ENCODE measurements around the gene ABCA7. TPM values are rescaled to one million over a fixed set of nuclear protein-coding genes. Genes with fewer than 3 reads are reported as not detected.

The ABCA7 gene
- total and polyA plus RNA-seq, 2 of the 8 experiments (the other 6 are each of a cell fraction or from before 2014, with no cell fraction given): 10.4 to 25.6 TPM

DNA sequence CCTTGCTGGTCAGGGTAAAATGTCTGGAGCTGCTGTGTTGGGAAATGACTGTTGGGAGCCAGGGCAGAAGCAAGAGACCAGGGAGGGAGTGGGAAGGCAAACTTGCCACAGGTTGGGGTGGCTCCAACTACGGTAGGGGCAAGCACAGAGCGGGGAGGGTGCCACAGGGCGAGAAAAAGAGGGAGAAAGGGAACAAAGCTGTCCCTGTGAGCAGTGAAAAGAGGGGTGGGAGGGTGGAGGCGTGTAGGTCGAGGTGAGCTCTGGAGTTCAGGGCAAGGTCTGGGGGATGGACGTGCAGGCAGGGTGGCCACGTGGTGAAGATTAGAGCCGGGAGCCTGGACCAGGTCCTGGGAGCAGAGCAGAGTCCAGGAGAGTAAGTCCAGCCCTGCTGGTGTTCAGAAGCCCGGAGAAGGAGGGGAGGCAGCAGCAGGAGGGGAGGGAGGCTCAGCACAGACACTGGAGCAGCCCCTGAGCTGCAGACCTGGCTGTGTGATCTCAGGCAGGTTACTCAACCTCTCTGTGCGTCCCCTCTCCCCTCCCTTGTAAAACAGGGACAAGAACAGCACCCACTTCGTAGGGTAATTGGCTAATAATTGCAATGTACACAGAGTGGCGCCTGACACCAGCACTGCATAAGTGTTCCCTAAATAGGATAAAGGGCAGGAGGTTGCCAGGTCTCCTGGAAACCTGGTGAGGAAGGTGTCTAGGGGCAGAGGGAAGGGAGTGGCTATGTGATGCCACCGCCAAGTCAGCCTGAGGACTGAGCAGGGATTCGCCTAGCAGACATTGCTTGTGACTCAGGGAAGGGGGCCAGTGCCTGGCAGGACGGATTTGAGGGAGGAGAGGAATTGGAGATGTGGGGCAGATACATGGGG, 58.5 kb downstream of the ABCA7 start (continued):
- TF ChIP-seq SAP30 (IDR thresholded peaks at IDR 0.05; ENCODE audit: insufficient read depth, insufficient replicate concordance, low read length) (no peak), CTCF (IDR thresholded peaks at IDR 0.05; ENCODE audit: control extremely low read depth in 1 of 3, insufficient read depth in 1 of 3, low read depth in 1 of 3, low read length in 3 of 3) (no peak), BRCA1 (IDR thresholded peaks at IDR 0.05; ENCODE audit: low read depth, low read length) (no peak), CBX8 (IDR thresholded peaks at IDR 0.05; ENCODE audit: borderline replicate concordance, low read depth, low read length) (no peak), BCL11A (IDR thresholded peaks at IDR 0.05; ENCODE audit: low read depth in 2 of 2, low read length in 2 of 2) (no peak), TAF7 (optimal IDR thresholded peaks at IDR 0.05; ENCODE audit: borderline replicate concordance, low read depth, low read length) (no peak)
